NCI-H1105 treated with DMSO at 0.1 percent for 48 hours (cell line): ENCODE results near the gene PLA2G12B.
"Not testable (repeated sequence)": the region's sequence is repeated elsewhere in the genome, so short reads cannot be mapped to it uniquely, and the experiment has no call there.

Source experiments
- DNase-seq: peaks from one replicate; lab custom pipeline; 2025; lab: John Stamatoyannopoulos, UW

The PLA2G12B gene, protein sequence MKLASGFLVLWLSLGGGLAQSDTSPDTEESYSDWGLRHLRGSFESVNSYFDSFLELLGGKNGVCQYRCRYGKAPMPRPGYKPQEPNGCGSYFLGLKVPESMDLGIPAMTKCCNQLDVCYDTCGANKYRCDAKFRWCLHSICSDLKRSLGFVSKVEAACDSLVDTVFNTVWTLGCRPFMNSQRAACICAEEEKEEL

DNA sequence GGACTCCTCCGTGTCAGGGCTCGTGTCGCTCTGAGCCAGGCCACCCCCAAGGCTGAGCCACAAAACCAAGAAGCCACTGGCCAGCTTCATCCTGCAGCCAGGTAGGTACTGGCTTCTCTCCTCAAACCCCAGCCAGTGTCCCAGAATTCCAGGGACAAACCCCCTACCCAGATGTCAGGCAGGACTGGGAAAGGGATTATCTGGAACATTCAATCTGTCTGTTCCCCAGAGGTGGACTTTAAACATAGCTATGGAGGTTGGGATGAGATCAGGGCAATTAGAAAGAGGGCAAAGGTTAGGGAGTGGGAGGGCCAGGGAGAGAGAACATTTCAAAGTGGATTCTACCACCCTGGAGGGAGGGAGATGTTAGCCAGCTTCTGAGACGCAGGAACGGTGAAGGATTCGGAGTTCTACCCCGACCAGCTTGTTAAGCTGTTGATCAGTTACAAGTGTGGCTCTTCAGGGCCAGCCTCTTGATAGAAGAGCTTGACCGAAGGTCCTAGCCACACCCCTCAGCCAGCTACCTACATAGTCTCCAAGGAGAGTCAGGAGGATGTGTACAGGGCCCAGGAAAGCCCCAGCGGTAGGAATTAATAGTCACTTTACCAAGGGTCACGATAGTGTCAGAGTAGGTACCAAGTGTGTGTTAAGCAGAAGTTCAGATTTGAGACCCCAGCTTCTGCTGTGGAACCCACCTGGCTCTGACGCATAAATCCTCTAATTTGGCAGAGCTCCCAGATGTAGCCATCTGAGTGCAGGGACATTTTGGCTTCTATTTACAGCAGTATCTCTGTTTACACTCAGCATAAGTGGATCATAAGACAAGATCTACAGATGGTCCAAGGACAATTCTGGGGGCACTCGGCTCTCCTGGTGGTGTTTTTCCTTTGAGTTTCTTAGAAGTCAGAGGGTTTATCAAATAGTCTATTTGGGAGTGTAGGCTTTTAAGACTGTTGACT lies at the start of gene PLA2G12B:
Gene PLA2G12B, minus strand, starts transcription at position 211 of the 959 bp plus-strand sequence. Its CDS starts 121 bp downstream, at position 90.
- DNase-seq: peak; percentile 65

DNA sequence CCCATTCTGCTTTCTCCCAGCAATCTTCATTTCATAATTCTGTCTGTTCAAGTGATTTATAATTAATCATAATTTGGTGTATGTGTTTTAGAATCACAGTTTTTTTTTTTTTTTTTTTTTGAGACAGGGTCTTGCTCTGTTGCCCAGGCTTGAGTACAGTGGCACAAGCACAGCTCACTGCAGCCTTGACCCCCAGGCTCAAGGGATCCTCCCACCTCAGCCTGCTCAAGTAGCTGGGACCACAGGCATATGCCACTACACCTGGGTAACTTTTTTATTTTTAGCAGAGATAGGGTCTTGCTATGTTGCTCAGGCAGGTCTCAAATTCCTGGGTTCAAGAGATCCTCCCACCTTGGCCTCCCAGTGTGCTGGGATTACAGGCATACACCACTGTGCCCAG lies 49.2 kb upstream of the PLA2G12B start:
- no peak for DNase-seq

DNA sequence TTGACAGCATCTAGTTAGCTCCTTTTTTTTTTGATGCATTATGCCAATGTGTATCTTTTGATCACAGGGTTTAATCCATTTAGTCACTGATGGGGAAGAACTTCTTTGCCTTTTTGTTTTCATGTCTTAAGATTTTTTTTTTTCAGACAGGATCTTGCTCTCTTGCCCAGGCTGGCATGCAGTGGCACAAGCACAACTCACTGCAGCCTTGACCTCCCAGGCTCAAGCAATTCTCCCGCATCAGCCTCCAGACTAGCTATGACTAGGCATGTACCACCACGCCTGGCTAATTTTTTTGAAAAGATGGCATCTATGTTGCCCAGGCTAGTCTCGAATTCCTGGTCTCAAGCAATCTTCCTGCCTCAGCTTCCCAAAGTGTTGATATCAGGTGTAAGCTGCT lies 46.4 kb upstream of the PLA2G12B start:
- no peak for DNase-seq

DNA sequence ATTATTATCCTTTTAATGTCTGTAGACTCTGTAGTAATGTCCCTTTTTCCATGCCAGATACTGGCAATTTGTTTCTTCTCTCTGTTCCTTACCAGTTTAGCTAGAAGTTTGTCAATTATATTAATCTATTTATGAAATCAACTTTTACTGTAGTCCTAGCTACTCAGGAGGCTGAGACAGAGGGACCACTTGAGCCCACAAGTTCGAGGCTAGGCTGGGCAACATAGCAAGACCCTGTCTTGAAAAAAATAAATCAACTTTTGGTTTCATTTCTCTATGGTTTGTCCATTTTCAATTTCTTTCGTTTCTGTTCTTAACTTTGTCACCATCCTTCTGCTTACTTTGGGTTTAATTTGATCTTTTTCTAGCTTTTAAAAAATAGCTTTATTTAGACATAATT lies 42.5 kb upstream of the PLA2G12B start:
- DNase-seq: no peak

DNA sequence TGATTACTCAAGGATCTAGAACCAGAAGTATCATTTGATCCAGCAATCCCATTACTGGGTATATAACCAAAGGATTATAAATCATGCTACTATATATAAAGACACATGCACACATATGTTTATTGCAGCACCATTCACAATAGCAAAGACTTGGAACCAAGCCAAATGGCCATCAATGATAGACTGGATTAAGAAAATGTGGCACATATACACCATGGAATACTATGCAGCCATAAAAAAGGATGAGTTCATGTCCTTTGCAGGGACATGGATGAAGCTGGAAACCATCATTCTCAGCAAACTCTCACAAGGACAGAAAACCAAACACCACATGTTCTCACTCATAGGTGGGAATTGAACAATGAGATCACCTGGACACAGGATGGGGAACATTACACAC lies 40.9 kb upstream of the PLA2G12B start:
- DNase-seq: not testable (repeated sequence)

DNA sequence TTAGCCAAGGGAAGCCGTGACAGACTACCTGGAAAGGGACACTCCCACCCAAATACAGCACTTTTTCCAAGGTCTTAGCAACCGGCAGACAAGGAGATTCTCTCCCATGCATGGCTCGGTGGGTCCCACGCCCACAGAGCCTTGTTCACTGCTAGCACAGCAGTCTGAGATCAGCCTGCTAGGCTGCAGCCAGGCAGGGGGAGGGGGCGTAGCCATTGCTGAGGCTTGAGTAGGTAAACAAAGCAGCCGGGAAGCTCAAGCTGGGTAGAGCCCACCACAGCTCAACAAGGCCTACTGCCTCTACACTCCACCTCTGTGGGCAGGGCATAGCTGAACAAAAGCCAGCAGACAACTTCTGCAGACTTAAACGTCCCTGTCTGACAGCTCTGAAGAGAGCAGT lies 35.2 kb upstream of the PLA2G12B start:
- not testable (repeated sequence) for DNase-seq

DNA sequence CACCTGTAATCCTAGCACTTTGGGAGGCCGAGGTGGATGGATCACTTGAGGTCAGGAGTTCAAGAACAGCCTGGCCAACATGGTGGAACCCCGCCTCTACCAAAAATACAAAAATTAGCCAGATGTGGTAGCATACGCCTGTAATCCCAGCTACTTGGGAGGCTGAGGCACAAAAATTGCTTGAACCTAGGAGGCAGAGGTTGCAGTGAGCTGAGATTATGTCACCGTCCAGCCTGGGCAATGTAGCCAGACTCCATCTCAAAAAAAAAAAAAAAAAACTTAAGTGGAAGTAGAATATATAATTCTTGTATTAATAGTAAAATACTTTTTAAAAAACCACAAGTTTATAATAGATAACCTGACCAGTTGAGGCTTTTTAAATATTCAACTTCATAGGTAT lies 30.0 kb upstream of the PLA2G12B start:
- not testable (repeated sequence) for DNase-seq

DNA sequence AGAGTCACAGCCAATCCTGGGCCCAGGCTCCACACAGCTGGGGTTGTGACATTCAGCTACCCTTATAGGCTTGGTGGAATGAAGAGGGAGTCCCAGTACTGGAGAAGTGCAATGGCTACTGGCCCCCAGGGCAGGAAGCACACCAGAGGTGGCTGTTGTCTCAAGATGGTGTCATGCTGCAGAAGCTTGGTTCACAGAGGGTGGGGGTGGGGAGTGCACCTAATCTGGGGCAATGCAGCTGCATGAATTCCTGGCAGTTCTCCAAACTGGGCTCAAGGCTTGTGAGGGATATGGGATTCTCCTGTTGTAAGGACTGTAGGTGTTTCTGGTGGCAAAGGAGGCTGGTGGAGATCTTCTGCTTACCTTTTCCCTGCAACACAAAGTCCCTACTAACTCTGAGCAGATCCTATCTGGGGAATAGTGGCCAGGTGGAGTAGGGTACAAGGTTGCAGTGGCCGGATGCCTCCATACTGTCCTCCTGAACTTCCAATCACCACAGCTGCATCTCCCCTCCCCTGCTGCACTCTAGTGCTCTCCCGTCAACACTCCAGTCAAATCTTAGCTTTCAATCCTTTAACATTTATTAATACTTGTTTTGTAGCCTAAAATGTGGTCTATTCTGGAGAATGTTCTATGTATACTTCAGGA lies 27.4 kb upstream of the PLA2G12B start:
- DNase-seq: no peak

DNA sequence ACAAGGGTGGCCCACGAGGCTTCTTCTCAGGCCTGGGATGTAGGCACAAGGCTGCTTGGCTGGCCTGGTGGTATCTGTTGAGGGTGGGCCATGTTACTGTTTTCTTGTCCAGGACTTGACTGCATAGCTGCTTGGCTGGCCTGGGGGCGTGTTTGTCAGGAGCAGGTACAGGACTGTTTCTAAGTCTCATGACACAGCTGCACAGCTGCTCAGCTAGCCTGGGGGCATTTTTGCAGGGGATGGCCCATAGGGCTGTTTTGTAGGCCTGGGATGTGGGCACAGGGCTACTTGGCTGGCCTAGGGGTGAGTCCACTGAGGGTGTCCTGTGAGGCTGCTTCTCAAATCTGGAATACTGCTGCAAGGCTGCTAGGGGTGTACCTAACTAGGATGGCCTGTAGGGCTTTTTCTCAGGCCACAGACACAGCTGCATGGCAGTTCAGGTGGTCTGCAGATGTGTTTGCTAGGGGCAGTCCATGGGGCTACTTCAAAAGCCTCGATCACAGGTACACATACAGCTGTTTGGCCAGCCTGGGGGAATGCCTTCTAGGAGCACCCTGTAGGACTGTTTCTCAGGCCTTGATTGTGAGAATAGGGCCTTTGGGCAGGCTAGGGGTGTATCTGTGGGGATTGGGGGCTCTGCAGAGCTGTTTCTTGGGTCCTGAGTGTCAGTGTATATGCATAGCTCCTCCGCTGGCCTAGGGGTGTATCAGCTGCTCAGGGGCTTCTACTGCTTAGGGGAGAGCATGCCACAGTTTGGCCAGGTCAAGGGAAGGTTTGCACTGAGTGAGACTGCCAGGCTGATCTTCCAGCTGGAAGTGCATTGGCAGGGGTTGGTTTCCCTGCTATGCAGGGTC lies 26.6 kb upstream of the PLA2G12B start:
- DNase-seq: no peak

DNA sequence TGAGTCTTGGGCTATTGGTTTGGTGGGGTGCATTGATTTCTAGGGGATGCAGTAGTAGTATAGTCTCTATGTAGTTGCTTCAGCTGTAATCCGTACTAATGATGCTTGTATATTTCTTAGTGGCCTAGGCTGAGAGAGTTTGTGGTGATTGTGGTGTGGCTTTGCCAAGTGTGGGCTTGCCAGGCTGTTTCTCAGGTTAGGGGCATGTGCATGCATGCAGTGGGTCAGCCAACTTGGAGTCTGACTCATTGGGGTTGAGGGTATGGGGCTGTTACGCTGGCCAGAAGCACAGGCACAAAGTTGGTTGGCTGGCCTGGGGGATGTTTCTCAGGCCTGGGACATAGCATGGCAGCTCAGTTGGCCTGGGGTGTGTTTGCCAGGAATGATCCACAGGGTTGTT lies 25.7 kb upstream of the PLA2G12B start:
- DNase-seq: no peak

DNA sequence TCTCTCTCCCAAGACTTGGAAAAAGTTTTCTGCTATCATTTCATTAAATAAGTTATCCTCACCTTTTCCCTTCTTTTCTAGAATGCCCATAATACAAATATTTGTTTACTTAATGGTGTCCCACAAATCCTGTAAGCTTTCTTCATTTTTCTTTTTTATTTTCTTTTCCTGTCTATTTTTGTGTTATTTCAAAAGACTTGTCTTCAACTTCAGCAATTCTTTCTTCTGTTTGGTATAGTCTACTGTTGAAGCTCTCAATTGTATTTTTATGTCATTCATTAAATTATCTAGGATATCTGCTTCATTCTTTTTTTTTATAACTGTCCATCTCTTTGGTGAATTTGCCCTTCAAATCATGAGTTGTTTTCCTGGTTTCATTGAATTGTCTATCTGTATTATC lies 25.1 kb upstream of the PLA2G12B start:
- DNase-seq: no peak

DNA sequence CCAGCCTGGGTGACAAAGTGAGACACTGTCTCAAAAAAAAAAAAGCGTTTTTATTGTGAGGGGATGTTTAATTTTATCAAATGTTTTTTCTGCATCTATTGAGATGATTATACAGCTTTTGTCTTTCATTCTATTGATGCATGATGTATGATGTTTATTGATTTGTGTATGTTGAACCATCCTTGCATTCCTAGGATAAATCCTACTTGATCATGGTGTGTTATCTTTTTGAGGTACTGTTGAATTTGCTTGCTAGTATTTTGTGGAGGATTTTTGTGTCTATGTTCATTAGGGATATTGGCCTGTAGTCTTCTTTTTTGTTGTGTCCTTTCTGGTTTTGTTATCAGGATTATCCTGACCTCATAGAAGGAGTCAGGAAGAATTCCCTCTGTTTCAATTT lies 22.3 kb upstream of the PLA2G12B start:
- DNase-seq: no peak

DNA sequence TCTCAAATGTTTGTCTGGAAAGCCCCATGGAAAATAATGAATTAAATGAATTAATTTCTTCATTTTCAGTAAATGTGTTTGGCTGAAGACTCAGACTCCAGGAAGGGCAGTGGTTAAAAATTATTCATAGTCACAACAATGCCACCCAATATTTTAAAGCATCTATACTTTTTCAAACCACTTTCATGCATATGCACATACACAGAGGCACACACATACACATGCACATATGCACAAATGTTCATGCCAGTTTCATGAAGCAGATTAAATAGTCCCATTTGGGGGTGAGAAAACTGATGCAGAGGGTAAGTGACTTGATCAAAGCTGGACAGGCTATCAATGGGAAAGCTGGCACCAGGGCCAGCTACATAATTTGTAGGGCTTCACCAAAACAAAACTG lies 1.4 kb upstream of the PLA2G12B start:
- no peak for DNase-seq

DNA sequence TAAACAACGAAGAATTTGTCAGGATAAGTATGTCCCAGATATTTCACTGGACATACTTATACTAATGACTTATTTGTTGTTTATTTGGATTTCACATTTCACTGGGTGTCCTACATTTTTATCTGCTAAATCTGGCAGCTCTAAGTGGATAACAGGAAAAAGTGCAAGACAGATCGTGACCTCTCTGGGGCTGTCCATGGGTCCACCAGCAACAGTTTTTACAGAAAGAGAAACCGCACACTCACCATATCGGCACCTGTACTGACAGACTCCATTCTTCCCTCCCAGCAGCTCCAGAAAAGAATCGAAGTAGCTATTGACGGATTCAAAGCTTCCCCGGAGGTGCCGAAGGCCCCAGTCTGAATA lies 393 bp downstream of the PLA2G12B start:
- DNase-seq: no peak

DNA sequence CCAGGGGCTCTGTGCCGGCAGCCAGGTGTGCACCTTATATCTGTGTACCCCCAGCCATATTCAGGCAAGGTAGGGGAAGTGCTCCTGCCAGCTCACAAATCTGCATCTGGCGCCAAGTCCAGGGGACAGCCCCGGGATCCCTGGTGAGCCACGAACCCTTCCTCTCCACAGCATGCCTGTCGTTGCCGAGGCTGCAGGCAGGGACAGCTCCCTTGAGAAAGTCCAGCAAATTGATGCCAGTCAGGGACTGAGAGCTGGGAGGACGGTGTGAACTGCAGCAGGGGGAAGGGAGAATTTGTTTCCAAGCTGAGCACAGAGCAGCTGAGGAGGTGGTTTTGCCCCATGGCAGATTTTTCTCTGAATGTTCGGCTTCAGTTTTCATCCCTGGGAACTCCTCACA lies 919 bp downstream of the PLA2G12B start:
- DNase-seq: no peak

DNA sequence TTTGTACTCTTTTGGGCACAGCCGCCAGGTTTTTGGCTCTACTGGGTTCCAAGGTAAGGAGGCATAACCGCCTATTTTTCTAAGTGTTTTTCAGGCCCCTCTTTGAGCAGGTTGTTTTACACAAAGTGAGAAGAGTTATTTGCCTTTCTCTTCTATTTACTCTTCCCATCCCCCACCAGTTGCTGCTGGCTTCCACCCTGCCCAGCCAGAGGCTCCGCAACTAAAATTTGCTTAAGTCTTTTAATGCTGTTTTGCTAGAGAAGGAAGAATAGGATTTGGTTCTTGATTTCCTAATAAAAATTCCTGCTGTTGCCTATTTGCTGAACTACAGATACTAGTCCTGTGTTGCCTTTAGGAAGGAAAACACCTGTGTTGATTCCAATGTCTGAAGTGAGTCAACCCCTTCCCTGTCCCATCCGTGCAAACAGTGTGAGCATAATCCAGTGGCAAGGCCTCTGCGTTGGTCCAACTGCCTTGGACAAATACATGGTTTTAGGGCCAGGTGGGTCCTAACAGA lies 1.9 kb downstream of the PLA2G12B start:
- no peak for DNase-seq

DNA sequence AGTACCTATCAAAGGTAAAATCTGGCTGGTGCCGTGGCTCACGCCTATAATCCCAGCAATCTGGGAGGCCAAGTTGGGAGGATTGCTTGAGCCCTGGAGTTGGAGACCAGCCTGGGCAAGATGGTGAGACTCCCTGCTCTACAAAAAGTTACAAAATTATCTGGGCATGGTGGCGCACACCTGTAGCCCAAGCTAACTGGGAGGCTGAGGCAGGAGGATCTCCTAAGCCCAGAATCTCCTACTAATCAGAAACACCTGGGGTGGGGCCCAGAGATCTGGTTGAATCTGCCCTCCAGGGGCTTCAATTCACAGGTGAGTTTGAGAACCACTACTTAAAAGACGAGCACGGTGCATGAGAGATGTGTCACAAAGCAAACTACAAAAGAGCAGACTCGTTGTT lies 2.4 kb downstream of the PLA2G12B start:
- no peak for DNase-seq

DNA sequence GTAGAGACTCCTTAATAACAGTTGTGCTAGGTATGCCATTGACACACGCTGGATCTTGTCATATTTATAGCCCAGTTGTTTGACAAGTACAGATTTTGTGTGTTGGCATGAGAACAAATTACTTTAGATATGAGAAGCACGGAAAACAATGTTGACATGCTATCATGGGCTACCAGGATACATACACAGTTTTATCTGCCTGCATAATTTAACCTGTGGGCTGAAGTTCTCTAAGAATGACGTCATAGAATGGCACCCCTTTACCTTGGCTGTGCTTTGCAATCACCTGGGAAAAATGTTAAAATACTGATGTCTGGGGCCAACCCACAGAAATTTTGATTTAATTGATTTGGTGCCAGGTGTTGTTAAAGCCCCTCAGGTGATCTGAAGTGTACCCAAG lies 2.8 kb downstream of the PLA2G12B start:
- DNase-seq: no peak

DNA sequence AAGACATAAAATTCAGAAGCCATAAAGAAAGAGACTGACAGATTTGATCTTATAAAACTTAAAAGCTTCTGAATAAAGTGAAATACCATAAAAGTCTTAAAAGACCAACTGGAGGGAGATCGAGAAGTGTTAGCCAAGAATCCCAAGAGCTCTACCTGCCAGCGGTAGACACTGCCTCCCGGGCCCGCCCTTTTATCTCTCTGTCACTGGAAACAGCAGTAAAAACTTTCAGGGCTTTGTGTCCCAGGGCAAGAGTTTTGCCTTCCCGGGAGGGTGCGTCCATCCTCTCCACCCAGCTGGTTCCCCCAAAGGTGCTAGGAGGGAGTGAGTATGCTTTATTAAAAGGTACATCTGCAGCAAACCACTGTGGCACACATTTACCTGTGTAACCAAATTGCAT lies 5.8 kb downstream of the PLA2G12B start:
- DNase-seq: no peak

DNA sequence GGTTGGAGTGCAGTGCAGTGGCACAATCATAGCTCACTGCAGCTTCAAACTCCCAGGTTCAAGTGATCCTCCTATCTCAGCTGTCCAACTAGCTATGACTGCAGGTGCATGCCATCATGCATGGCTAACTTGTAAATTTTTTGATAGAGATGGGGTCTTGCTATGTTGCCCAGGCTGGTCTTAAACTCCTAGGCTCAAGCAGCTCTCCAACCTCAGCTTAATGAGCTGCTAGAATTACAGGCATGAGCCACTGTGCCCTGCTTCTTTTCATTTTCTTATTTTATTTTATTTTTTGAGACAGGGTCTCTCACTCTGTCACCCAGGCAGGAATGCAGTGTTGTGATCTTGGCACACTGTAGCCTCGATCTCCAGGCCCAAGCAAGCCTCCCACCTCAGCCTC lies 7.6 kb downstream of the PLA2G12B start:
- DNase-seq: no peak

DNA sequence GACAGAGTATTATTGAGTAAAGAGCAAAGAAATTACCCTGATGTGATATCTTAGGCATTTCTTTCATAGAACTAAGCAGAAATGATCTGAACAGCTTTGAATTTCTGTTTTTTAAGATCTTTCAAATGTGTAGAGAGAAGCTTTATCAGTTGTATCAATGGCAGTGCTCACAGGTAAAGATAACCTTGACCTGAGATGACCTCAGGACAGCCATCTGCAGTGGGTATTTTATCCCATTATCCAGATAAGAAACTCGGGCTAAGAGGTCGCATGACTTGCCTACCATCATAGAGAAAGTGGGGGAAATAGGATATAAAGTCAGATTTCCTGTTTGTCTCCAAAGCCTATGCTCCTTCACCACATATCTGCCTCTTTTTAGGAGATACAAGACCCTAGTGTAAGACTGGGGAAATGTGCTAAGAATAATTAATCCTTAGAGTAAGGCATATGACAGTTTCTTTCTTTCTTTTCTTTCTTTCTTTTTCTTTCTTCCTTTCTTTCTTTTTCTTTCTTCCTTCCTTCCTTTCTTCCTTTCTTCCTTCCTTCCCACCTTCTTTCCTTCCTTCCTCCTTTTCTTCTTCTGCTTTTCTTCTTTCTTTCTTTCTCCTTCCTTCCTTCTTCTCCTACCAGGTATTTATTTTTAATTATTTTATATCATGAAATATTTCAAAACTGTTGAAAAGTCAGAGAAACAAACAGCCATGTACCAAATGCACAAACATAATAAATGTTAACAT lies 10.9 kb downstream of the PLA2G12B start:
- no peak for DNase-seq
